Measurements from ENCODE around the gene PLXNA4.
"Not testable (repeated sequence)": the region's sequence is repeated elsewhere in the genome, so short reads cannot be mapped to it uniquely, and the experiment has no call there.

PLXNA4 gene

GRCh38 chr7:132187391-132187790, 388.9 kb downstream of the PLXNA4 start:
- DNase-seq, result no peak

- no peak for DNase-seq
Observed at GRCh38 chr7:132185150-132185549, 391.1 kb downstream of the PLXNA4 start.

DNA sequence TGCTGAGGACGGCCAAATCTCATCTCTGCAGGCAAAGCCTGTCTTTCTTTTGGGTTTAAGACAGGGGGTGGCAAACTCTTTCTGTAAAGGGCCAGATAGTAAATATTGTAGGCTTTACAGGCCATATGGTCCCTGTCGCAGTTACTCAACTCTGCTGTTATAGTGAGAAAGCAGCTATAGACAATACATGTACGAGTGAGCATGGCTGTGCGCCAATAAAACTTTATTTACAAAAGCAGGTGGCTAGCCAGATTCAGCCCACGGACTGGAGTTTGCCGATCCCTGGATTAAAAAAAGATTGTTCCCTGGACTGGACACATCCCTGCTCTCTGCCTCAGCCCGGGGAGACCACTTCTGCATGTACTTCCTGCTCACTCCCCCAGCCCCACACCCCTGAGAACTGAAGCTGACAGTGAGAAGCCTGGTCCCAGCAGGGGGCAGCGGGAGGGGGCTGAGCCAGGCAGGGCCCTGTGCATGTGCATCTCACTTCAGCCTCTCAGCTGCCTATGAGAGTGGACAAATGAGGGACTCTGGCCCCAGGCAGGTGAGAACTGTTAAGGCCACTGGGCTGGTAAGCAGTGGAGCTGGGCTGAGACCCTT, 392.4 kb downstream of the PLXNA4 start:
- no peak for DNase-seq

- no peak for DNase-seq
Observed at GRCh38 chr7:132182992-132183391, 393.3 kb downstream of the PLXNA4 start.

DNA sequence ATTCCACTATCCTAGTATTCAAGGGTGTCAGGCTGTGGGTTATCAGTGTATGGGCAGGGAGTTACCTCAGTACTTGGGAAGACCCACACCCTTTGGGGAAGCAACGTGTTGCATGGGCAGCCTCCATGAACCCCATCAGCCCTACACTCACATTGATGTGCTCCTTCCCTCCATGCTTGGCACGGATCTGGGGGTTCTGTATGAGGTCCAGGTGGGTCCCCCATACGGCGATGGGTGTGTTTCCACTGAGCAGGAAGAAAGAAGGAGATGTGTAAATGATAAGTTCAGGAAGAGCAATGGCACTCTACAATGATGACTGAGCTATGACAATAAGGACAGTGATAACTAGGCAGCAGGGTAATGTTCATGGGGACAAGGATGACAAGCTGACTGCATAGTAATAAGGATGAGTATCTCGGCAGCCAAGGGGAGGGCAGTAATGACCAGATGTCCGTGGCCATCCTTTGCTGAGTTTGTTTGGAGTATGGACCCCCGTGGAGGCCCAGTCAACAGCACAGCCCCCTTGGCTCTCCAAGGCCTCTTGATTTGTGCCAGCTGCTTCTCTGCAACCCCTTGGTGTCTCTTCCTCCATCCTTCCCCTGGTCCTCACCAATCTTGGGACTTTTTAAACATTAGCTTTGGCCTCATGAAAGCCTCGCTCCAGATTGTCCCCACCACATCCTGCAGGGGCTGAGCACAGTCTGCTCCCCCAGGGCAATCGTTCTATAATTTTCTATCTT, 394.2 kb downstream of the PLXNA4 start:
- no peak for DNase-seq

GRCh38 chr7:132181371-132181770, 394.9 kb downstream of the PLXNA4 start:
- DNase-seq, result no peak

GRCh38 chr7:132180481-132180880, 395.8 kb downstream of the PLXNA4 start:
- DNase-seq, result no peak

DNA sequence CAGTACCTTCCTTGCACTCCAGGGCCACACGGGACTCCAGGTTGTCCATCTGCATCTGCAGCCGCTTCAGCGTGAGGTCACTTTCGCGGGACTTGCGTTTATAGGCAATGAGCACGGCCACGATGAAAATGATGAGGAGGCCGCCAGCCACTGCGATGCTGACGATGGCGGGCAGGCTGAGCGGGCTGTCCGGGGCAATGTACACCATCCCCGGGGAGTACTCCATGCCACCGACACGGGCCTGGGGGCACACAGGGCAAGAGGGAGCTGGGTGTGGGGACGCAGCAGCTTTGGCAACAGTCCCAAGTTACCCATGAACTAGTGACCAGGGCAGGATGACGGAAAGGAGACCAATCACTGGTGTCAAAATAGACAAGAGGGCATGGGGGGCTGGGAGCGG, 396.6 kb downstream of the PLXNA4 start:
- no peak for DNase-seq

- DNase-seq, result no peak
Observed at GRCh38 chr7:132179080-132179430, 397.2 kb downstream of the PLXNA4 start.

DNA sequence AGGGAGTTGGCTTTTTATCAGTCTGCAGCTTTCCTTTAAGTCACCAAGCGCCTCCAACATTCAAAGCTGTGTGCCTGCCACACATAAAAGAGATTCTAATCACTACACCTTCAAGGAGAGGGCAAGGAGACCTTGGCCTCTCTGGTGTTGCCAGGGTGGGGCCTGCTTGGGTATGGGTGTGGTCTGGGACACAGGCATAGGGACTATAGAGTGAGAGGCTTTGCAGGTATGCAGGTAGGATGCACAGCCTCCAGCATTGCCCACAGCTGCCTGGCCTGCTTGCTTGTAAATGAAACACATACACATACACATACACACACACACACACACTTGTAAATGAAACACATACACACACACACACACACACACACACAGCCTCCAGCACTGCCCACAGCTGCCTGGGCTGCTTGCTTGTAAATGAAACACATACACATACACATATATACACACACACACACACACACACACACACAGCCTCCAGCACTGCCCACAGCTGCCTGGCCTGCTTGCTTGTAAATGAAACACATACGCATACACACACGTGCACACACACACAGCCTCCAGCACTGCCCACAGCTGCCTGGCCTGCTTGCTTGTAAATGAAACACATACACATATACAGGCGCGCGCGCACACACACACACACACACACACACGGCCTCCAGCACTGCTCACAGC, 397.7 kb downstream of the PLXNA4 start:
- not testable (repeated sequence) for DNase-seq

GRCh38 chr7:132177708-132178401, 398.4 kb downstream of the PLXNA4 start:
- no peak for DNase-seq

- DNase-seq, result no peak
Observed at GRCh38 chr7:132176719-132177118, 399.6 kb downstream of the PLXNA4 start.

- no peak for DNase-seq
Observed at GRCh38 chr7:132171130-132171576, 405.1 kb downstream of the PLXNA4 start.

- DNase-seq, result no peak
Observed at GRCh38 chr7:132169730-132170129, 406.5 kb downstream of the PLXNA4 start.

DNA sequence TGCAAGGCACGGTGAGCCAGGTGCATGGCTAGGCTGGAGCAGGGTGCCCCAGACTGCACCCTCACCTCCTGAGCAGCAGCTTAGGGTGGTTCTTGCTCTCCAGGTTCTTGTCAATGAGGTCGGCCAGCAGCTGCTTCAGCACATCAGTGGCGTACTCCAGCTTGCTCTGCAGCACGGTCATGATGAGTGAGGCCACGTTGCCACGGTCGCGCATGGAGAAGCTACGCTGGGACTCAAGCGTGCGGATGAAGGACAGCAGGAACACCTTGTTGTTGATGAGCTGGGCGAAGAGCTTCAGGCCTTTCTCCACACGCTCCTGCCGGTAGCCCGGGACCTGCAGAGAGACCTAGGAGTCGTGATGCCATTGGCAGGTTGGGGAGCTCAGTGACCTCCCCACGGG, 408.0 kb downstream of the PLXNA4 start:
- DNase-seq, result no peak

DNA sequence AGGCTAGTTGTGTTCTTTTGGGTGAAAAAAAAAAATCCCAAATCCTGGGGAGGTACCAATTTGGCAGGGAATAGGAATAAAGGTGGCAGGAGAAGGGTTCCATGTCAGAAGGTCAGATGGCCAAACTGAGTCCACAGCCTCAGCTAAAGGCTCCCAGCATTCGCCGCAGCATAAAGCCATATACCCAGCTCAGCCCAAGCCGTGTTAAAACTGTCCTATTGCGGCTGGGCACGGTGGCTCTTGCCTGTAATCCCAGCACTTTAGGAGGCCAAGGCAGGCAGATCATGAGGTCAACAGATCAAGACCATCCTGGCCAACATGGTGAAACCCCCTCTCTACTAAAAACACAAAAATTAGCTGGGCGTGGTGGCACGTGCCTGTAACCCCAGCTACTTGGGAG, 410.6 kb downstream of the PLXNA4 start:
- DNase-seq, result not testable (repeated sequence)

DNA sequence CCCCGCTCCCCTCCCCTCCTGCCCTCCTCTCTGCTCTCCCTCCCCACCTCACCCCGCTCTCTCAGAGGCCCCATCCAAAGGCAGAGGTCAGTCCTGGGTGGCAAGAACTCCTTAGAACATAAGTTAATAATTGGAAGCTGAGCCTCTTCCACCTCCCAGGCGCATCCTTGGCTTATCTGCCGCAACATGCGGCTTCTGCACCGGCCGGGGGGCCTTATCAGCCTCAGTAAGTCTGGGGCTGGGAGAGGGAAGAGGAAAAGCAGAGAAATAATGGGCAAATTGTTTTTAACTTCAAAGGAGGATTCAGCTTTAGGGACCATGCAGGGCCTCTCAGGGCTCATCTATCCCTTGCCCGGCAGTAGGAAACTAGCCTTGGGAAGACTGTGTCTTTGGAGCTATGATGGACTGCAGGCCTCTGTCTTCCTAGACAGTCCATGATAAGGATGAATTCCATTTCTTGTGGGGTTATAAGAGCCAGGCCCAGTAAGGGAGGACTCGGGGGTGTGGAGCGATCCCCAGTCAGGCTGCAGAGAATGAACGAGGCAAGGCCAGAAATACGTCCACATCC, 411.6 kb downstream of the PLXNA4 start:
- no peak for DNase-seq

DNA sequence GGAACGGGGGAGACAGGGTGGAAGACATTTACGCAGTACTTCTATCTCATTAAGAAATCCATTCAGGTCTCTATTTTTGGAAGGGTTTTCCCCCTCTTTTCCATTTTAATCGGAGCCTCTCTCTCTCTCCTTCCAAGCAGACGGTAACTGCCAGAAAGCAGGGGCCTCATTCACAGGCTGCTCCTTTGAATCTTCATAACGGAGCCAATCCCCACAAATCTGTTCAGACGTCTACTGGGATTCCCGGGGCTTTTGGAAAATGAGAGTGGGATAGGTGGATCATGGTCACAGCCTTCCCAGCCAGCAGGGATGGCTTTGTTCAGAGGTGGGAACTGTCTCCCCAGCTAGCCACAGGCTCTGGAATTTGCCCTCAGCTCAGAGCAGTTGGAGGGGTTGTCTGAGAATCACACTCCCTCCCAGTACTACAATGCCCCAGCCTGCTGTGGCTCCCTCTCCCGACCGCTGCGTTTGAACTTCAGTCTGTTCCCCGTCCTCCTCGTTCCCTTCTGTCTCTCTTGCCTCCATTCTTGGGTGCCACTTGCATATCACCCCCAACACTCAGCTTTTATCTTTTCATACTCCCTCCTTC, 413.6 kb downstream of the PLXNA4 start:
- DNase-seq, result no peak

- DNase-seq, result no peak
Observed at GRCh38 chr7:132161976-132162375, 414.3 kb downstream of the PLXNA4 start.

- no peak for DNase-seq
Observed at GRCh38 chr7:132161533-132161915, 414.7 kb downstream of the PLXNA4 start.

GRCh38 chr7:132160611-132161532, 415.4 kb downstream of the PLXNA4 start:
- no peak for DNase-seq

- DNase-seq, result no peak
Observed at GRCh38 chr7:132158841-132159240, 417.4 kb downstream of the PLXNA4 start.
